ENCODE measurements around the gene AP3S1.

The AP3S1 gene

DNA sequence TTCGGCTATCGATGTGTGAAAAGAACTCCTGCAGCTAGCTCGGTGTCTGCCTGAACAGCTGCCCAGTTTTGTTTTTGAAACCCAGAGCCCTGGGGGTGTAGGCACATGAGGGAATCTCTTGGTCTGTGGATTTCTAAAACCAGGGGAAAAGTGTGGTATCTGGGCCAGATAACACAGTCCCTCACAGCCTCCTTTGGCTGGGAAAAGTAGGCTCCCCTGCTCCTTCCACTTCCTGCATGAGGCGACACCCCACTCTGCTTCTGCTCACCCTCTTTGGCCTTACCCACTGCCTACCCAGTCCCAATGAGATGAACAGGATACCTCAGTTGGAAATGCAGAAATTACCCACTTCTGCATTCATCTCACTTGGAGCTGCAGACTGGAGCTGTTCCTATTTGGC lies 15.8 kb upstream of the AP3S1 start:
- DNase-seq (ENCODE audit: low read depth), result no peak

DNA sequence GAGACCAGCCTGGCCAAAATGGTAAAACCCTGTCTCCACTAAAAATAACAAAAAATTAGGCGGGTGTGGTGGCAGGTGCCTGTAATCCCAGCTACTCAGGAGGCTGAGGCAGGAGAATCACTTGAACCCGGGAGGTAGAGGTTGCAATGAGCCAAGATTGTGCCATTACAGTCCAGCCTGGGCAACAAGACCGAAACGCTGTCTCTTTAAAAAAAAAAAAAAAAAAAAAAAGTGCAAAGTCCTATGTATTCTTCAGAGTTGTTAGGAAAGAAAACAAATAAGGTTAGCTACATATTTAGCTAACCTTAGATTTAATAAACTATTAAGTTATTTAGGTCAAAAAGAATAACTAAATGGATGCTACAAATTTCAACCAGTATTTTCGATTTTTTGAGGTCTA lies 11.8 kb upstream of the AP3S1 start:
- no peak for DNase-seq (ENCODE audit: low read depth)

DNA sequence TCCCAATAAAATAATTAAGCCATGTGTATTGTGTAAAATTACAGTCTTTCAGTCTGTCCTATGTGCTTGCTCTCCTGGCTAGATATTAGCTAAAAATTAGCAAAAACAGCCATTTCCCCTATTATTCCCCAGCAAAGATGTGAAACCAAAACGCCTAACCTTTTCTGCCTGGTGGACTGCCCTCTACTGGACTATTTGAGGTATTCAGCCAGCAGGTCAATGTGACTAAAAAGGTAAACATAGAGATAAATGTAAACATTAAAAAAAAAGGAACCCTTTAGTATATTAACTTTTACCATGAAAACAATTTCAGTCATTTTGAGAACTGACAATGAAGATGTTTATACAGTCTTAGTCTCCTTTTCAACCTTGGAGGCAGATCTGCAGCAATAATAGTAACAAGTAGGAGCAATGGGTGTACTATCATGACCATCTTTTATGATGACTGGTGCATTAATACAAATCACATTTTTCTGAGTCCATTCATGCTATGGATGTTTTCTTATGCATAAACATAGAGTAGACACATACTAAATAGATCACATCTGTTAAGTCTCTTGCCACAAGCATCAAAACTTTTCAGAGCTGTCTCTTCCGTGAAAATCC lies 10.5 kb upstream of the AP3S1 start:
- no peak for DNase-seq (ENCODE audit: low read depth)

DNA sequence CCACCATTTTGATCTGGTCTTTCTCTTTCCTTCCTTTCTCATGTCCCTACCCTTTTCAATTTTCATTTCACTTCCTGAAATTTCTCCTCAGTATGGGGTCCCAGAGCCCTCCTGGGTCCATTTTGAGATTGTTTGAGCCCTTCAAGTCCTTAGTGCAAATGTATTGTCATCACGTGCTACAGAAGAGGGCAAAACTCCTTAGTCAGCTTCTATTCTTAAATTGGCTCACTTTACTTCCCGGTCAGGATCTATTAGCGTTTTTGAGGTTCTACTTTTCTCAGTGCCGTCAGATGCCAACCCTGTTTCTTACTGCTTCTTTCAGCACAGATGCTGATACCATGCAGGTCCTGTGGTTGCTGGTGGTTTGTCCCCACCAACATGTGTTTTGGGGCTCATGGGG lies 6.3 kb upstream of the AP3S1 start:
- DNase-seq (ENCODE audit: low read depth), result no peak

DNA sequence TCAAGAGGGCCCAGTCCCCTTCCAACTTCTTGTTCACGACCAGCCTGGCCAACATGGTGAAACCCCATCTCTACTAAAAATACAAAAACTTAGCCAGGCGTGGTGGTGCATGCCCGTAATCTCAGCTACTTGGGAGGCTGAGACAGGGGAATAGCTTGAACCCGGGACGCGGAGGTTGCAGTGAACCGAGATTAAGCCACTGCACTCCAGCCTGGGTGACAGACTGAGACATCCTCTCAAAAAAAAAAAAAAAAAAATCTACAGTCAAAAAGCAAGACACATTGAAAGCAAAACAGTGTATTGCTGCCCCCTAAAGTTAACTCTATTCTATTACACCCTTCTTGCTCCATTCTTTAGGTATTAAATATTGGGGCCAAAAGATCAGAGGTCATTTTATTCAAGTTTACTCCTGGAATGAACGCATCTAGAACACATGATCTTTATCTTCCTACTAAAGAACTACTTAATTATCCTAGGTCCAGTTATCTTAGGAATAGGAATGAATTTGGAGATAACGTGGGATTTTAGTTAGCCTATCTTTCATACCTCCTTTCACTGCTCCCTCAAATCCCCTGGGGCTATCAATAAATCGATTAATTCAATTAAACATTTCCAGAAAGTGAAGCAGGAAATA lies 2.7 kb upstream of the AP3S1 start:
- peak; percentile 22 for DNase-seq (ENCODE audit: low read depth)

DNA sequence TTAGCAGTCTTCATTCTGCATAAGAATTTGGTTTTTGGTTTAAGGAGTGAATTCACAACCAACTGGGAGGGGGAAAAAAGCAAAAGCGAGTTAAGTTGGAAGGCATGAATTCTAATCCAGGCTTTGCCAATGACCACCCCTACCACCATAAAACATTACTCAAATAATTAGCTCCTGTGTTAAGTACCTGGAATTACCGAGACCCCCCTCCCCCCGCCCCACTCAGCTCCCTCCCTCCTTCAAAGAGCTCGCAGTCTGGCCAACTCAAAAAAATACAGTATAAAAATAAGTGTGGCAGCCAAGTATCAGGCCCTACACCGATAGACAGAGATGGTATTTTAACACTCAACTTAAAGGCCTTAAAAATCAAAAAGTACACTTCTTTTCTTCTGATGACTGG lies 862 bp upstream of the AP3S1 start:
- no peak for DNase-seq (ENCODE audit: low read depth)

DNA sequence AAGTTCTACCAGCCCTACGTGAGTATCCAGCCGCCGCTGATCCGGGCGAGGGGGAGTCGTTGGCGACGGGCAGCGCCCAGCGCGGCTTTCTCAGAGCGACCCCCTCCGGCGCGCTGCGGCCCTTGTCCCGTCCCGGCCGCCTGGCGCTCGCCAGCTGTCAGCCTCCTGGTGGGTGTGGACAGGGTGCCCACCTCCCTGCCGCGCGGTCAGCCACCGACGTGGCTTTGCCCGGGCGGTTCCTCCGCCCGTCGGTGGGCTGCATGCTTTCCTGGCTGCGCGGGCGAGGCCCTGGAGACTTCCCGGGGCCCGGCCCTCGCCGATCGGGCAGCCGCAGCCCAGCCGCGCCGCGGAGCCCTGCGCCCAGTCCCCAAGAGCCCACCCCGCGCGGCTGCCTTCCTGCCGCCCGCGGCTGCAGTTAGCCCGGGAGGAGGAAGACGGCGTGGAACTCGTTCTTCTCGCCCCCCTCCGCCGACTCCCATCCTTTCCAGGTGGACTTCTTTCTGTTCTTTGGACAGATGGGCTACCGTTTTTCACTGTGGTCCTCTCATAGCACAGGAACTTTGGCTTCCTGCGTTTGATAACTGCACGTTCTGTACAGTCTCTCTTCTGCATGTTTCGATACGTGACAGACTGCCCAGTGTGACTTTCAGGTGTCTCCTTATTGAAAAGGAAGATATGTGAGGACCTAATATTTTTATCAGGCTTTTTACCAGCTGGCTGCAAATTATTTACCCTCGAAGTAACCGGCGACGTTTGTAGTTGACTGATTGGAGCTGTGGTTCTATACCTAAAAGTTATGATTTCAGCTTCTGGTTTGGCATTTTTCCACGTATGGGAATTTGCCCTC lies 577 bp downstream of the AP3S1 start:
- peak; percentile 35 for DNase-seq (ENCODE audit: low read depth)

DNA sequence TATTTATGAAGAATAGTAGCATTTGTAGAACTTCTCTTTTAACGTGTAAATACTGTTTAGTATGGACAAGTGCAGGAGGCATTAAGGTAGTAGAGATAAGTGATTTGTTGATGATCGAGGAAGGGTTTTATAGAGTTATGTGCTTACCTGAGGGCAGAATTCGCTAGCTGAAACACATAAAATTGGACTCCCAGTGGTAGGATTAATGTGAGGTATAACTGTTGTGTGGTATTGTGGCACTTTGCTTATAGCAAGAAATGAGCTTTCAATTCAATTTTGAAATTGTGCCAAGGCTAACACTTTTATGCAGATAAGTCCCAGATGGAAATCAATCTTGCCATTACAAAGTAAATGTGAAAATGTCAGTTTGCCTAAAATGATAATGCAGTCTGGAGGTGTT lies 1.2 kb downstream of the AP3S1 start:
- DNase-seq (ENCODE audit: low read depth), result no peak

DNA sequence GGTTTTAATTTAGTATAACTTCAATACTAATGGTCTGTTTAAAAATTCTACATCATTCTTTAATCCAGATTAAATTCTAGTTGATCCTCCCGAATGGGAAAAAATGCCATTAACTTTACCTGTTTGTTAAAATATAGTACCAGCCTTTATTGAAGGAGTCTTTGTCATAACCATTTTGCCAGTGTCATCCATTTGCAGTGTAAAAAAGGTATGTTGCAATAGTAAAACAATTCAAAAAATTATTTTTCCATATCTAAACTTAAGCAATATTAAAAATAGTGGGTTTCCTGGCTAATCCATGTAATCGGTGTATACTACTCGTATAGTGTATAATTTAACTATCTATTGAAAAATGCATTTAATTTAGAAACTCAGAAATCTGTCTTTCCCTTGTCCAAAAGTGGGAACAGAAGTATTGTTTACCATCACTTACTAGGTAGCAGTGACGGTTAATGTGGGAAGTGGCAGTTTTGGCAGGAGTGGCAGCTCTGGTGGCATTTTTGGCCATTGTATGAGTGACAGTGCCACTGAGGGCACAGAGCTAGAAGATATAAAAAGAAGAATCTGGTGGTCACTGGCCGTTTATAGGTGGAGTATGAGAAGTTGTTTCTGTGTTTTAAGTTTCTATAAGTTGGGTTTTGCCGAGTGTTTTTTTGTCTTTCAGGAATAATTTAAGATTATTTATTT lies 1.9 kb downstream of the AP3S1 start:
- no peak for DNase-seq (ENCODE audit: low read depth)

DNA sequence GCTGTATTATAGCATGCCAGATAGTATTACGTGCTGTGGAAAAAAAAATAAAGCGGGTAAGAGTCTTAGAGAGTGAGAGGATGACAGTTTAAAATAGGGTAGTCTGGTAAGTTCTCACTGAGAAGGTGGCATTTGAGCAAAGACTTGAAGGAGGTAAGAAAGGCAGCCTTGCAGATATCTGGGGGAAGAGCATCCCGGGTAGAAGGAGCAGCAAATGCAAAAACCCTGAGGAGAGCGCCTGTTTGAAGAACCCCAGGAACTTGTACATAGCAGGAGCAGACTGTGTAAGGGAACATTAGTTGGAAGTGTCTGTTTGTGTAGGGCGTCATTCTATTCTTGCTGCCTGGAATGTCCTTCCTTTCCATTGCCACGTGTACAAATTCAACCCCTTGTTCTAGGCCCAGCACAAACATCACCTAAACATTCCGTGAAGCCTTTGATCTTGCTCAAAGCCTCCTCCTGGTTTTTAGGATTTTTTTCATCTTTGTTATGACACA lies 2.6 kb downstream of the AP3S1 start:
- DNase-seq (ENCODE audit: low read depth), result no peak

DNA sequence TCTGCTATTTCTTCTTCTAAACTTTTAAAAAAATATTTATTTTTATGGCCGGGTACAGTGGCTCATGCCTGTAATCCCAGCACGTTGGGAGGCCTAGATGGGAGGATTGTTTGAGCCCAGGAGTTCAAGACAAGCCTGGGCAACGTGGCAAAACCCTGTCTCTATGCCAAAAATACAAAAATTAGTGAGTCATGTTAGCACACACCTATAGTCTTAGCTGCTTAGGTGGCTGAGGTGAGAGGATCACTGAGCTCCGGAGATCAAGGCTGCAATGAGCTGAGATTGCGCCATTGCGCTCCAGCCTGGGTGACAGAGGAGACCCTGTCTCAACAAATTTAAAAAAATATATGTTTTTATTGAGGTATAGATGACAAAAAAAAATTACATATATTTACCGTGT lies 5.6 kb downstream of the AP3S1 start:
- no peak for DNase-seq (ENCODE audit: low read depth)

DNA sequence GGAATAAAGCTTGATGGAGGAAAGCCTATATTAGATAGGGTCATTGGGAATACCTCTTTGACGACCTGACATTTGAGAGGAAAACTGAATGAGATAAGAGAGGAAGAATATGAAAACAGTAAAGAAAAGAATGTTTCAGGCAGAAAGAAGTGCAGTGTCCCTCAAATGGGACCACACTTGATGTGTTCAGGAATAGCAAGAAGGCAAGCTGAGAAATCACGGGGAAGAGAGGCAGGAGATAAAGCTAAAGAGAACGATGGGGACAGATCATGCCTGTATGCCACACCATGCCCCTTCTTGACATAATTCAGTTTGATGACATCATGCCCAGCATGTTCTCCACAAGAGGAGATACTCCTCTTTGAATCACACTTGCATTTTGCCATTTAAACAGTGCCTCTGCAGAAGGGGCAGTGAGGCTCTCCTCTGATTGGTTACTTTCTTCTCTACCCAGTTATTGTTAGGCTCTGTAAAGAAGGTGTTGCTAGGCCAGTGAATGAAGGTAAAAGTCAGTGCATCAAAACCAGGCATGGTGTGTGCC lies 7.6 kb downstream of the AP3S1 start:
- DNase-seq (ENCODE audit: low read depth), result no peak

DNA sequence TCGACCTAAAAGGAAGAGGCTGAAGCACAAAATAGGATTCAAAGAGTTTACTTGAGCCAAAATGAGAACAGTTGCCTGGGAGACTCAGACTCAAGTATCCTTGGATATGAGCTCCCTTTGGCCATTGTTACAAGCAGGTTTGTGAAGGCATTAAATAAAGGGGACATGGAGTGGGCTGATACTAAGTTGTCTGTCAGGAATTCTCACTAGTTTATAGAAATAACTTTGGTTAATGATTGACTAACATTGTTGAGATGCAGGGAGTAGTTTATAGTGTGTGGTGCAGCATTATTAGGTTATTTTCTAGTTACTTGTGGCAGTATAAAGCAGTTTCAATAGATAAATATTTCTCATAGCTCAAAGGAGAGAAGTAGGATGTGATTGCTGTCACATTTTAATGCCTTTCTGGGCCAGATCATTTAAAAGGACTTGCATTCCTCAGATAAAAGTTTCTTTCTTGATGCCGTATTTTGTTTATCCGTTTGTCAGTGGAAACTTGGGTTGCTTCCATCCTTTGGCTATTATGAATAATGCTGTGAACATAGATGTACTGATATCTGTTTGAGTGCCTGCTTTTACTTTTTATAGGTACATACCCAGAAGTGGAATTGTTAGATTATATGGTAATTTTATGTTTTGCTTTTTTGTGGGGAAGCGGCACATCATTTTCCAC lies 9.1 kb downstream of the AP3S1 start:
- DNase-seq (ENCODE audit: low read depth), result no peak

DNA sequence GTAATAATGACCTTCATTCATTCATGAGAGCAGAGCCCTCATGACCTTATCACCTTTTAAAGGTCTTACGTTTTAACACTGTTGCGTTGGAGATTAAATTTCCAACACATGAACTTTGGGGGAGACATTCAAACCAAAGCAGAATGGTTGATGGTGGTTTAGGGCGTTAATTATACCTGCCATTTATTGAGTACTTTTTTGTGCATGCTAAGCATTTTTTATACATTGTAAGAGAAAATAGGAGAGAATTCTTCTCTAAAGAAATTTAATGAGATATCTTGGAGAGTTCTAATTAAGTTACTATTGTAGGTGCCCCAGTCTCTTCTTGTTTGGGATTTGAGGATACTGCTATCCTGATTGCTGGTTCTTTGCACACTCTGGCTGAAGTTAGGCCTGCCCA lies 12.4 kb downstream of the AP3S1 start:
- no peak for DNase-seq (ENCODE audit: low read depth)

DNA sequence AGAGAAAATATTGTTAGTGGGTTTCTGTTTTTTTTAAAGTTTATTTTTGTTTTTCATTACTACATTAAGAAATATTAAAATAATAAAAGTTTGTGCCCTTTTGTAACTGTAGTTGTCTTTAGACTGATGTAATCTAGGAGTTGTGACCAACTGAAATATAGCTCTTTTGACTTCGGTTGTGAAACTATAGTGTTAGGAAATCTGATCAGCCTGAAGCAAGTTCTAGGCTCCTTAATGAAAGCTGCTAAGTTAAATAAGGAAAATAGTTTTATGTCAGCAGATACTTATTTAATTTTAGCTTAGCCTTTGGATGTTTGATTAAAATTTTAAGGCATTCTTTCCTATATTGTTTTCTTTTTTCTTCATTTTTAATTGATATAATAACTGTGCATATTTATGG lies 14.2 kb downstream of the AP3S1 start:
- DNase-seq (ENCODE audit: low read depth), result no peak

DNA sequence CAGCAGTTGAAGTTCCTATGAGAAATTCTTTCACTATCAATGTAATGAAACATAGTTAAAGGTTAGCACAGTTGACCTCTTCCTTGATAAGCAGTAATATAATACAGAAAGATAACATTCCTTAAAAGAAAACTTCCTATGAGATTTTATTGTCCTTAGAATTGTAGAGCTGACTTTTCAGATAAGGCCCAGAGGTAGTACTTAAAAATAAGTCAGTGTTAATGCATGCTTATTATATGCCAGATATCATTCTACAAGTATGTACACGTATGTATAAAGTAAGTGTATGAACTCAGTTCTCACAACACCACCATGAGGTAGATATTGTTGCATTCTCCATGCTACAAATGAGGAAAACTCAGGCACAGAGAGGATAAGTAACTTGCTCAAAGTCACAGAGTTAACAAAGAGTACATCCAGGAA lies 15.3 kb downstream of the AP3S1 start:
- no peak for DNase-seq (ENCODE audit: low read depth)

DNA sequence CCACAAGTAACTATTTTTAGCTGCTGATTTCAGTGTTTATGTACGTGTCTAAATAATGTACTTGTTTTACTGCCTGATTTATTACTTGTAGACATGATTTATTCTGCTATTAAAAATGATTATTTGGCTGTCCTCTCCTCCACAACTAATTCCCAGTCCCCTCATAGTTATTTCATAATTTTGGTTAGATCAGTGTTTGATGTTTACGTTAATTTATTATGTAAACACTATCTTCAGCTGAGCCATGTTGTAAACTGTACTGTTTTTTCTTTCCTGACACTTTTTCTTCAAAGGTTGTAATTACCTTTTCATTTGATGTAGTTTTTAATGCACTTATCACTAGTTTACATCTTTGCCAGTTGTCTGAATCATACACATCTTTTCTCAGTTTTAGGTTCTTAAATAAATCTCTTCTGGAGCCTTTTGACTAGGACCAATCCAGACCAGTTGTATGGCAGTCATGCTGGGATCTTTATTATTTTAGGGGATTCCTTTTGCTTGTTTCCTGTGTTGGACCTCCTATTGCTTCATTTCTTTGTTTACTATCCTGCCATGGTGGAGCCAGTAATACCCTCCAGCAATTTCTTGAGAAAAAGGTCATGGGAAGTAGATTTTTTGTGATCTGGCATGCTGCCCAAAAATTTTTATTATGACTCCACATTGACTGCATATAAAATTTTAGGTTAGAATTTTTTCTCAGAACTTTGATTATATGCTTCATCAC lies 16.1 kb downstream of the AP3S1 start:
- DNase-seq (ENCODE audit: low read depth), result no peak

DNA sequence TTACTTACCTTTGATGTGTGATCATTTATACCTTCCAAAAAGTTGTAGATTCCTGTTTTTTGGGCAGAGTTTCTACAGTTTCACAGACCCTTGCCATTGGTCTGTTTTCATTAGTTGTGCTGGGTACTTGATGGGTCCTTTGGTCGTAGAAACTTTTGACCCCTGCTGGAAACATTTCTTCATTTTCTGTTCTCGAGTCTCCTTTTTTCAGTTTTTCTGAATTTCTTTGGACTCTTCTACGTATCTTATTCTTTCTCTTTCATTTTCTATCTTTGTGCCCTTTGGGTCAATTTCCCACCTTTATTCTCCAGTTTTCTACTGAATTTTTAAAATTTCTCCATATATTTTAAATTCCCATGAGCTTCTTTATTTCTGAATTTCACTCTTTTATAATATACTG lies 16.7 kb downstream of the AP3S1 start:
- no peak for DNase-seq (ENCODE audit: low read depth)

DNA sequence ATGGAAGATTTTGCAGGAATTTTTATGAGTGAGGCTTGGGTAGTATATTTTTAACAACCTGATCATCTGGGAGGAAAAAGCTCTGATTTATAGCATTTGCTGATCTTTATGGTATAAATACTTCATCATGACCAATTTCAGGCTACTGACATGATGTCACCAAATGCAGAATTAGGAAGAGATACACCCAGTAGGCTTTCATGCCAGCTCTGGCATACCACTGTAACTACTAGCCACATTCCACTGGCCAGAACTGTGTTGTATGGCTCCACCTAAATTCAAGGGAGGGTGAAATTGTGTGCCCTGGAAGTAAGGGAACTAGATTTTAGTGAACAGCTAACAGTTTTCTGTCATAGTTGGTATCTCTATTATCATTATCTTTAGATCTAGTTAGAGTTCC lies 17.6 kb downstream of the AP3S1 start:
- no peak for DNase-seq (ENCODE audit: low read depth)

DNA sequence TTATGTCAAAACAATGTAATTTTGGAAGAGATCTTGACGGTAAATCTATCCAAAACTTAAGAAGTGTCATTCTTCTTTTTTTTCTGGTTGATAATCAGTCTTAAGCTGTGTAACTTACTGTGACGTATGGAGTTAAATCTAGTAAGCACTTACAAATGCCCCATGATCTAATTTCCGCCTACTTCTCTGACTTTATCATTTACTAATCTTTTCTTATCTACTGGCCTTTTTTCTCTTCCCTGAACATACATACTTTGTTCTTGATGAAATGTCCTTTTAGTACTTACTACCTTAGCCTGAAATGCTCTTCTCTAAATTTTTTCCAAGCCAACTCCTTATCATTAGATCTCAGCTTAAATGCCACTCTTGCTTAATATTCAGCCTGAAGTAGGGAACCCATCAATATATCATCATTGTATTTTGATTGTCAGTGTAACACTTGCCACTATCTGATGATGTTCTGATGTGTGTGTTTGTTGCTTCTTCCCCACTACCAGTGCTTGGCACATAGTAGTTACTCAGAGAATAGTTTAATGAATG lies 27.6 kb downstream of the AP3S1 start:
- DNase-seq (ENCODE audit: low read depth), result no peak

DNA sequence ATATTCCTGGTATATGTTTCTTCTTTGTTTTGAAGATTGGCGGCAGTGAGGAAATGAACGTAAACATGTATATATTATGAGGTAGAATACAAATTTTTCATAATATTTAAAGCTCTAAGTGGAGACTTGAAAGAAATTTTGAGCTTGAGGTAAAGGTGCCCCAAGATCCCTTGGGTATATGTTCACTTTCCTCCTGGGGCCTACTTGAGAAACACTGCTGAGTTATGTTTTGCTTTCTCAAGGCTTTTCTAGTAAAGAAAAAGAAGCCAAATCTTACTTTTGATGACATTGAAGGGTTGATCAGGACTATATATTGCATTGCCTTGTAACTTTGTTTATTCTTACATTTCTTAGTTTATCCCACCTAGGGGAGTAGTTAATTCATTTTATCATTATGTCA lies 30.7 kb downstream of the AP3S1 start:
- no peak for DNase-seq (ENCODE audit: low read depth)

Measured in CMK (cell line).